ENCODE data around the gene NVL. TPM values are rescaled to one million over a fixed set of nuclear protein-coding genes. Genes with fewer than 3 reads are reported as not detected.
"Not testable (repeated sequence)": the region's sequence is repeated elsewhere in the genome, so short reads cannot be mapped to it uniquely, and the experiment has no call there.

Gene NVL
- total and polyA plus RNA-seq, 2 of the 8 experiments (the other 6 are each of a cell fraction or from before 2014, with no cell fraction given): 22.7 to 45.8 TPM

DNA sequence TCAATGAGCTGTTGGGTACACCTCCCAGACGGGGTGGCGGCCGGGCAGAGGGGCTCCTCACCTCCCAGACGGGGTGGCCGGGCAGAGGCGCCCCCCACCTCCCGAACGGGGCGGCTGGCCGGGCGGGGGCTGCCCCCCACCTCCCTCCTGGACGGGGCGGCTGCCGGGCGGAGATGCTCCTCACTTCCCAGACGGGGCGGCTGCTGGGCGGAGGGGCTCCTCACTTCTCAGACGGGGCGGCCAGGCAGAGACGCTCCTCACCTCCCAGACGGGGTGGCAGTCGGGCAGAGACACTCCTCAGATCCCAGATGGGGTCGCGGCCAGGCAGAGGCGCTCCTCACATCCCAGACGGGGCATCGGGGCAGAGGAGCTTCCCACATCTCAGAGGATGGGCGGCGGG lies 19.7 kb upstream of the NVL start:
- H4K91ac ChIP-seq (replicated peaks; ENCODE audit: insufficient read length, low read length); H3K27me3 ChIP-seq (replicated peaks in 1 of 4; ENCODE audit: control insufficient read depth in 3 of 4, extremely low read depth in 1 of 4, insufficient read depth in 3 of 4, low read length in 3 of 4); H3K79me2 ChIP-seq (ENCODE audit: control insufficient read depth in 1 of 2, insufficient read depth in 2 of 2, low read length in 2 of 2); H3K23ac ChIP-seq (ENCODE audit: insufficient read length); H2AFZ ChIP-seq (ENCODE audit: low read length); POLR2A ChIA-PET (ENCODE audit: partially characterized antibody); H3K9ac ChIP-seq (replicated peaks in 1 of 4; ENCODE audit: extremely low read depth in 1 of 4, low read depth in 3 of 4, low read length in 3 of 4); H3K56ac ChIP-seq (replicated peaks; ENCODE audit: insufficient read length, low read depth, low read length); H4K8ac ChIP-seq (ENCODE audit: extremely low read depth, insufficient read depth, low read length); H3K23me2 ChIP-seq (ENCODE audit: low read depth, low read length); DNase-seq (ENCODE audit: low read depth in 1 of 2, low spot score in 2 of 2); FAIRE-seq; H3K79me1 ChIP-seq (ENCODE audit: low read depth, low read length); H3K4ac ChIP-seq (replicated peaks; ENCODE audit: insufficient read length, low read depth, low read length); H3K4me2 ChIP-seq (ENCODE audit: insufficient read depth in 1 of 2, low read depth in 2 of 2, low read length in 2 of 2); H3K18ac ChIP-seq (ENCODE audit: extremely low read depth, low read length); H2BK20ac ChIP-seq (ENCODE audit: low read length); H2AK5ac ChIP-seq (ENCODE audit: low read depth, low read length); H3K36me3 ChIP-seq (ENCODE audit: control insufficient read depth in 2 of 4, insufficient read depth in 4 of 4, low read length in 3 of 4); H3K4me1 ChIP-seq (replicated peaks in 1 of 4; ENCODE audit: control insufficient read depth in 3 of 4, insufficient read depth in 4 of 4, low read length in 3 of 4); H3K4me3 ChIP-seq (ENCODE audit: extremely low read depth in 1 of 4, insufficient read depth in 2 of 4, low read depth in 3 of 4, low read length in 4 of 4); H2BK15ac ChIP-seq (ENCODE audit: low read length); H2BK5ac ChIP-seq (ENCODE audit: low read depth, low read length); H2BK120ac ChIP-seq (replicated peaks; ENCODE audit: low read depth, low read length); H4K20me1 ChIP-seq (replicated peaks in 1 of 2; ENCODE audit: control insufficient read depth in 1 of 2, insufficient read depth in 2 of 2, low read length in 2 of 2); H3K14ac ChIP-seq (ENCODE audit: insufficient read length); H2BK12ac ChIP-seq (ENCODE audit: low read depth, low read length); H4K5ac ChIP-seq (ENCODE audit: insufficient read length, low read depth, low read length); H3K27ac ChIP-seq (ENCODE audit: low read depth, low read length): not testable (repeated sequence)
- CTCF ChIA-PET (ENCODE audit: partially characterized antibody): interaction anchor here (0.5 kb wide), 1 partner anchor 134 kb away, joined by 3 read pairs; no protein-coding TSS in a partner anchor
- peaks cover 4 to 22% of the 10 kb centered on the region in 2 experiments; a peak in 1 of 4 replicates for H3K9me3 ChIP-seq (ENCODE audit: insufficient read depth in 2 of 2, low read depth in 1 of 2, low read length in 1 of 2)
- WGBS, 2 experiments (ENCODE audit: extremely low coverage in 1 of 2, insufficient coverage in 1 of 2, insufficient read length in 1 of 2, insufficient replicate concordance in 2 of 2, low coverage in 1 of 2, low lambda C conversion rate in 2 of 2, missing lambda C conversion rate in 1 of 2): 84% methylated on average over 7 of the region's 30 CpGs; no CpG with 5 or more reads in 1 of the 2 experiments

Measured in H1 (cell line).